GM21526 (cell line): Measurements from ENCODE around the gene ADCYAP1R1.

Experiments
- ATAC-seq: cut with Tn5 transposase; IDR thresholded peaks from one replicate; pipeline ENCODE4 v1.9.1; 2021; ENCODE audit warnings: moderate library complexity; ENCODE audit not compliant: unreplicated experiment, low FRiP score

Gene ADCYAP1R1

DNA sequence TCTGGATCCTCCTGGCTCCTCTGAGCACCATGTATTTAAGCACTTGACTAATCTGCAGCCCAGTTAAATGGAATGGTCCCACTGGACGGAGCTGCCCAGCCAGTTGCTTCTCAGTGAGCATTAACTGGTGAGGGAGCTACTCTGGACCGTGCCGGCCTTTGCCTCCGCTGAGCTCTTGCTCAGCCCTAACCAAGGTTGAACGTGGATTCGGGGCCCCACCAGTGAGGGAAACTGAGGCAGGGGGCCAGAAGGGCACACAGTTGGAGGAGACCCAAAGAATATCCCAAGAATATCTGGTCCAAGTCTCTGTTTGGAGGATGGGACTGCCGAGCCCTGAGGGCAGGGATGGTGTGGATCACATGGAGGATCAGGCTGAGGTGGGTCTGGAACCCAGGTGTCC lies 13.7 kb downstream of the ADCYAP1R1 start:
- no peak for ATAC-seq

- no peak for ATAC-seq
Observed at GRCh38 chr7:31066516-31067130, 14.5 kb downstream of the ADCYAP1R1 start.

- ATAC-seq = no peak
Observed at GRCh38 chr7:31067491-31067890, 15.4 kb downstream of the ADCYAP1R1 start.

GRCh38 chr7:31068006-31068675 lies 16.0 kb downstream of the ADCYAP1R1 start:
- ATAC-seq = no peak

DNA sequence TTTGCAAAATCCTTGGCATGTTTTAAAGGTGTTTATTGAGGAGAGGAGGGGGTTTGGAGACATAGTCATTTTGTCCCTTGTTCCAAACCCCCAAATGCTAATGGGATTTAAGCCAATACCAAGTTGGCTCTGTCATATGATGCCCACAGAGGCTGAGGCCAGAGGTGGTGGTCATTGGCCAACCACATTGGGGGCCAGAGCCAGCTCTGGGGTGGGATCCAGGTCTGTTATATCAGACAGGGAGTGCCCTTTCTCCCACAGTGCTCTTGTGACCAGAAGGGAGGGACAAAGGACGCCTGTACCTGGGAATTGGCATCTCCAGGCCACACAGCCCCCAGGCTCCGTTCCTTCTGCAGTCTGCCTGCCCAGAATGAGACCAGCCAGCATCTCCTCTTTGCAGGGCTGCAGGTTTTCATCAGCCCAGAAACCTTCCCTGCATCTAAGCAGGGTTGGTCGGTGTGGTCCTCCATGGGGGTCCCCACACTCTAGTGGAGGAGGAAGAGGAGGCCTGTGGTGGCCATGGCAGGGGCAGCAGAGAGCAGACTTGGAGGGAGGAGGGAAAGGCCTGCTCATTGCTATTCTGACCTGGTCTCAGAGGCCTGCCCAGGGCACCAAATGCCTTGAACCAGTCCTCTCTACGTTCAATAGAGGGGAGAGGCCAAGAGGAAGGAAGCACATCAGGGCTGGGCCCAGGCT lies 17.9 kb downstream of the ADCYAP1R1 start:
- no peak for ATAC-seq

- no peak for ATAC-seq
Observed at GRCh38 chr7:31070991-31071644, 19.0 kb downstream of the ADCYAP1R1 start.

GRCh38 chr7:31071645-31072029 lies 19.5 kb downstream of the ADCYAP1R1 start:
- no peak for ATAC-seq

DNA sequence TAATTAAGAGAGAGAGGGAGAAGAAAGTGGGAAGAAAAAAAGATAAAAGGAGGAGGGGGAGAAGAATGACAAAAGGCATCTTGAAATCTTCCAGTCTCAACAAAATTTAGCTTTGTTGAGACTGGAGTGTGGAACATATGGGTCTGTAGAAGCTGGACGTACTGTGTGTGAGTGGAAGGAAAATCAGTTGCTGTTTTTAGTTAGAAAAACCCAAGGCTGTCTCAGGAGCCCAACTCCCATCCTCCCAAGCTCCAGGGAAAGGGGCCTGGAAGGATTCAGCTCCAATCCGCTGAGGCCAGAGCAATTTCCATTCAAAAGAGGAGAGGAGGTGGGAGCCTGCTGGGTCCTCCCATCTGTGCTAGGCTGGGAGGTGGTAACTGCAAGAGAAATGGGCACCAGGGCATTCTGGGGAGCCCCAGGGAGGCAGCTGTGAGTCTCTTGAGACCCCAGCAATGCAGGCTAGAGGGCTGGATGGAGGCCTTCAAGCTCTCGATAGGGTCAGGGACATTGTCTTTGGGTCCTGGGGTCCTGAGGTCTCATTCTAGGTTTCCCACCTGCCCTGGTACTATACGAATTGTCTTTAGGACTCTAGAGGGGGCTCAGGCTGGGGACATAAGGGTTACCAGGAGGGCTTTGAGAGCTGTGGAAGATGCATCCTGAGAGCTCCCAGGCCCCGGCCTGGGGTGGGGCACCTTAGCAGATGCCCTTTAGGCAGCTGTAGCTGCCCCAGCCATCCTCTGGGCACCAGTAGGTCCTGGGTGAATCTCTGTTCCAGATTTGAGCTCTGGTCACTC lies 21.4 kb downstream of the ADCYAP1R1 start:
- ATAC-seq = no peak

DNA sequence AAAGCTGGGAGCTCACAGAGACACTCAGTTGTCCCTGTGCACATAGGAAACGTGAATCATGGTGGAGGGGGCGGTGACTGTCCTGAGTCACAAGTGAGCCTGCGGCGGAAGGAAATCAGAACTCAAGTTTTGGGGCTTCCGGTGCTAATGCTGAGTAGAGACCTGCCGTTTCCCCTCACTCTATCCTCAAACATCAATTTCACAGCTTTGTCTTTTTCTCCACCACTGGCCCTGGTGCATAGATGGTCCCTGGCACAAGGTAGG lies 21.9 kb downstream of the ADCYAP1R1 start:
- no peak for ATAC-seq

- no peak for ATAC-seq
Observed at GRCh38 chr7:31074403-31075085, 22.4 kb downstream of the ADCYAP1R1 start.

GRCh38 chr7:31075086-31075405 lies 22.9 kb downstream of the ADCYAP1R1 start:
- ATAC-seq = no peak

GRCh38 chr7:31076051-31076450 lies 23.9 kb downstream of the ADCYAP1R1 start:
- ATAC-seq = no peak

DNA sequence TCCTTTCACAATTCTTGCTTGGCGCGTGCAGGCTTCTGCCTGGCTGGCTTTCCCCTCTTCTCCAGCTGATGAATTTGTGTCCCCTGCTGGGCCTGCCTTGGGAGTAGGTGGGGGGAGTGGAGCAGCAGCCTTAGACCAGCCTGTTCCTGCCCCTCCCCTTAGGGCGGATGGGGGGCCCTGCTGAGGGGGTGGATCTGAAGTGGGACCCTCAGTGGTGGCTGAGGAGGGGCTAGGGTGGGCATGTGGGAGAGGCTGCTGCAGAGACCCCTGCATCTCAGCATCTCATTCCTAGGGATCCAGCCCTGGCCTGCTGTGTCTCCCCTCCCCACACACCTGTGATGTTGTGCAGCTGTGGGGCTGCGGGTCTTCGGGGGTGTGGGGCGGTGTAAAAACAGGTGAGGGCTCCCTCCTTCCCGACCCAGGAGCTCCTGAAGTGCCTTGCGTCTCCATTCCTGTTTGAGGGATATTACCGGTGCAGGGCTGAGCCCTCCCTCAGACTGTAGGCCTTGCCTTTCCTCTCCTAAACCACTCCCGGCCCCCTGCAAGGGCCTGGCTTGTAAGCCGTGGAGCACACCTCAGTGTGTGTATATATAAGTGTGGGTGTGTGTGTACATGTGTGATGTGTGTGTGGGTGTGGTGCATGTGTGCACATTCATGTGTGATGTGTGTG lies 24.7 kb downstream of the ADCYAP1R1 start:
- ATAC-seq = no peak

DNA sequence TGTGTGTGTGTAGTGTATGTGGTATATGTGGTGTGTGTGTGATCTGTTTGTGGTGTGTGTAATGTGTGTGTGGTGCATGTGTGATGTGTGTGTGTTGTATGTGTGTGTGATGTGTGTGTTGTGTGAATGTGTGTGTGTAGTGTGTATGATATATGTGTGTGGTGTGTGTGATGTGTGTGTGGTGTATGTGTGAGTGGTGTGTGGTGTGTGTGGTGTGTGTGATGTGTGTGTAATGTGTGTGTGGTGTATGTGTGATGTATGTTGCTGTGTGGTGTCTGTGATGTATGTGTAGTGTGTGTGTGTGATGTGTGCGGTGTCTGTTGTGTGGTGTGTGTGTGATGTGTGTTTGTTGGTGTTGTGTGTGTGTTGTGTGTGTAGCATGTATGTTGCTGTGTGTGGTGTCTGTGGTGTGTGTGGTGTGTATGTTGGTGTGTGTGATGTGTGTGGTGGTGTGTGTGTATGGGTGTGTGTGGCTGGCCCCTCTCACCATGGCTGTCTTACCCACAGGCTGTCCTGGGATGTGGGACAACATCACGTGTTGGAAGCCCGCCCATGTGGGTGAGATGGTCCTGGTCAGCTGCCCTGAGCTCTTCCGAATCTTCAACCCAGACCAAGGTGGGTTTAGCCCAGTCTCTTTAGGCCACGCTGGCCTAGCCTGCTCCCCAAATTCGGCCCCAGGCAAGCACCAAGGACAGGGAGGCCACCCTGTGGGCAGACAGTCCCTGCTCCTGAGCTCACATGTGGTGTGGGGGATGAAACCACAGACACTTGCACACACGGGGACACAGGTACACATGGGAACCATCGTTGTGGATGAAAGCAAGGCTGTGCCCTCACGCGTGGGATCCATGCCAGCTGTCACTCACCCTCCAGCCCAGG lies 25.6 kb downstream of the ADCYAP1R1 start:
- no peak for ATAC-seq

DNA sequence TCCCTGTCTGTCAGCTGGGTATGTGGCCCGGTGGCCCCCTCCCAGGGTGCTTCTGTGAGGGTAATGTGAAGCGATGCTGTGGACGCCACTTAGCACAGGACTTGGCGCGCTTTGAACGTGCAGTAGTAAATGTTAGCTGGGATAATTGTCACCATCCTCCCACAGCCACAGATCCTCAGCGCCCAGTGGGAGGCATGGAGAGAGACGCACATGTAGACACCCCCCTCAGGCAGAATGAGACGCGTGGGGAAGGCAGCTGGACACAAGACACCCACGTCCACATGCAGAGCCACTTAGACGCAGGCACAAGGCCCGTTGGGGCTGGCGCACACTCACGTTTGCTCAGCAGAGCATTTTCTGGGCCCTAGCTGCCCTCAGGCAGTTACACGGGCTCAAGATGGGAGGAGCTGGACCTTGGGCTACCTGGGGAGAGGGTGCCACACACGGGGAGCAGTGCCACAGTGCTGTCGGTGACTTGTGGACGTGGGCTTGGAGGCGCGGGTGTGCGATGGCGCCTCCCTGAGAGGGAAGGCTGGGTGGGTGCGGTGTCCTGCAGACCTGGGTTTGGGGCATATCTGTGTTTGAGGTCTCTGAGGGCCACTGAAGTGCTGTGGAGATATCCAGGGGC lies 26.4 kb downstream of the ADCYAP1R1 start:
- ATAC-seq = no peak

GRCh38 chr7:31079126-31079823 lies 27.2 kb downstream of the ADCYAP1R1 start:
- no peak for ATAC-seq

DNA sequence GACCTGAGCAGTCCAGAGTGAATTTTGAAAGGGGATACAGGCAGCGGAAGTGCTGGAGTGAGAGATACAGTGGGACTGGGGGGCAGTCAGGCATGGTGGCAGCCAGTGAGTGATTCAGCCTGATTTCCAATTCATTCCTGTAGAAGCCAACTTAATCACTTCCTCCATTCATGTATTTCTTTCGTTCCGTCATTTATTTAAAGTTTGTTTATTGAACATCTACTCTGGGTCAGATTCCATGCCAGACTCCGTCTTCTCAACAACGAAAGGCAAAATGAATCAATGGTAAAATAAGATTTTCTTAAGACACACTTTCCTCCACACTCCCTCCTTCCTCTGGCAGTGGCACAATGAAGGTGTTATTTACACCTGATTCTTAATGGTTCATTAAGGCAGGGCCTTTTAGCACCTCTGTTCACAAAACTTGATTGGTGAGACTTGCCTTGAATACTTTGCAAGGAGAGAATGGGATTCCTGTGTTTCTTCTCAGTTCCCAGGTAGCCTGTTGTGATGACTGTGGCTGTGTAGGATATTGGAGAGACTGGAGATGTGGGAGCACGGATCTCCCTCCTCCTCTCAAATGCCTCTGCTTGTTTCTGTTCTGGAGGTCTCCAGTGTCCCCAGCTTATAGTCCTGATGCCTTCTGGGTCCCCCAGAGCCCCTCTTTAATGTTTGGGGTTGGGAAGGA lies 27.9 kb downstream of the ADCYAP1R1 start:
- ATAC-seq = no peak
